Neural progenitor cell (in vitro differentiated cells): ENCODE measurements around the gene MAP3K13.

ENCODE experiments used
- CTCF ChIP-seq: fragments of 200-600 bp; sonication (generic); IDR thresholded peaks from 2 replicates; pipeline ENCODE4 v1.5.1; 2017; ENCODE audit warnings: antibody characterized with exemption, mild to moderate bottlenecking
- EZH2phosphoT487 ChIP-seq: fragments of 200-600 bp; sonication (generic); IDR thresholded peaks from 2 replicates; pipeline ENCODE4 v1.6.1; 2017; ENCODE audit warnings: antibody characterized with exemption

- TF ChIP-seq CTCF (no peak), EZH2phosphoT487 (no peak)
Observed at GRCh38 chr3:185460309-185460708, 97.4 kb downstream of the MAP3K13 start.
